GM21360 (cell line): ENCODE data around the gene SAMD4B.

ENCODE experiments used
- ATAC-seq: cut with Tn5 transposase; IDR thresholded peaks from one replicate; pipeline ENCODE4 v1.9.1; 2021; ENCODE audit warnings: mild to moderate bottlenecking, moderate library complexity; ENCODE audit not compliant: unreplicated experiment

The SAMD4B gene

GRCh38 chr19:39420769-39421168, 78.5 kb downstream of the SAMD4B start:
- no peak for ATAC-seq

- ATAC-seq = no peak
These were observed 79.8 kb downstream of the SAMD4B start for GRCh38 chr19:39422020-39422419.

GRCh38 chr19:39423258-39424086, 81.3 kb downstream of the SAMD4B start:
- no peak for ATAC-seq

GRCh38 chr19:39424934-39425333, 82.7 kb downstream of the SAMD4B start:
- no peak for ATAC-seq

- ATAC-seq = no peak
These were observed 83.5 kb downstream of the SAMD4B start for GRCh38 chr19:39425744-39426143.

GRCh38 chr19:39426170-39426569, 83.9 kb downstream of the SAMD4B start:
- ATAC-seq = no peak

GRCh38 chr19:39427707-39428106, 85.5 kb downstream of the SAMD4B start:
- no peak for ATAC-seq

- no peak for ATAC-seq
These were observed 86.3 kb downstream of the SAMD4B start for GRCh38 chr19:39428283-39429112.

GRCh38 chr19:39430675-39431593, 88.7 kb downstream of the SAMD4B start:
- no peak for ATAC-seq

GRCh38 chr19:39432677-39433025, 90.4 kb downstream of the SAMD4B start:
- no peak for ATAC-seq

GRCh38 chr19:39433480-39434079, 91.4 kb downstream of the SAMD4B start:
- ATAC-seq = no peak

GRCh38 chr19:39434123-39435076, 92.2 kb downstream of the SAMD4B start:
- ATAC-seq = no peak
